AG04450 (cell line): Measurements from ENCODE around the gene PVRIG. TPM values are rescaled to one million over a fixed set of nuclear protein-coding genes. Genes with fewer than 3 reads are reported as not detected.
"Not testable (repeated sequence)": the region's sequence is repeated elsewhere in the genome, so short reads cannot be mapped to it uniquely, and the experiment has no call there.

Experiments used
- CTCF ChIA-PET: fragments of 300-600, 350-600 bp; formaldehyde crosslinking; extraction: SDS; loops from one replicate; lab custom pipeline; 2022; ENCODE audit warnings: antibody characterized with exemption, inconsistent platforms; lab: Charles Lee
- POLR2A ChIA-PET: fragments of 350-600 bp; formaldehyde crosslinking; extraction: SDS; loops from one replicate; lab custom pipeline; 2021; ENCODE audit warnings: antibody characterized with exemption, inconsistent platforms; lab: Yijun Ruan, JAX
- DNase-seq: peaks from one replicate; pipeline ENCODE4 v3.0.0-alpha.2; 2011; ENCODE audit warnings: low read depth, low spot score
- H3K27ac ChIP-seq: one replicate; pipeline ENCODE4 v1.5.1; 2012; ENCODE audit warnings: low read depth, low read length, control low read depth
- H3K27me3 ChIP-seq: one replicate; pipeline ENCODE4 v1.6.0; 2012; ENCODE audit warnings: low read length; ENCODE audit not compliant: control insufficient read depth, insufficient read depth
- H3K4me3 ChIP-seq: 2 replicates; pipeline ENCODE4 v1.5.1; 2011; ENCODE audit warnings: mild to moderate bottlenecking, low read depth, low read length, control low read depth
- H3K9me3 ChIP-seq: 2 replicates; pipeline ENCODE4 v1.5.1; 2012; ENCODE audit warnings: low read length; ENCODE audit not compliant: control insufficient read depth, insufficient read depth
- polyA plus RNA-seq: library from polyadenylated mRNA; depleted of rRNA; stranded (reverse); fragments of >200 nt; gene quantifications from 2 replicates; pipeline ENCODE4 v1.2.3, GENCODE V29; 2011
- TF ChIP-seq, protein P1 (sequence below): IDR thresholded peaks from 2 replicates; pipeline ENCODE4 v1.5.1; 2011; ENCODE audit warnings: low read depth, low read length, control low read depth, inconsistent platforms

Gene PVRIG
- polyA plus RNA-seq, 1 experiment: not detected

DNA sequence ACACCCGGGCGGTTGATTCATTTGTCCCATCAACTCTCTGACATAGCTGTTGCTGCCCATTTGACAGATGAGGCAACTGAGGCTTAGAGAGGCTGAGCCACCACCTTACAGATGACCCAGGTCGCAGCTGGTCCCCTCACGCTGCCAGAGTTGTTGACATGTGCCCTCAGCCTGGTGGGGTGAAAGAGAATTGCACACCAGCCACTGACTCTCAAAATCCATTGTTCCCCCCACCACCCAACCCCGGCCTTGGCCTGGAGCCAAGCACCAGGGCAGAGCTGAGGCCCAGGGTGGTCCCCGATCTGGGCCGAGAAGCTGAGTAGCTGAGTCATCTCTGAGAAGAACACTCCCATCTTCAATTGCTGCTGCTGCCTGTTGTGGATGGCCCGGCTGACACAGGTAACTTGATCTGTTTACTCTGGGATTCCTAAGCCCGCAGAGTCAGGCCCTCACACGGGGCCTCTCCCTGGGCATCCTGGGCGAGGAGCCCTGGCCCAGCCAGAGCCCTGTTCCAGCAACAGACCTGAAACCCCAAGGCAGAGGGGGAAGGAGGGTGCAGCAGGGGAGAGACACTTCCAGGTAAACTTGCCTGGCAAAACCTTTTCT is 27.5 kb downstream of the PVRIG start:
- Histone ChIP-seq H3K27me3 (no peaks in the 10 kb centered on the region), H3K4me3 (no peak overlapping the region), H3K9me3 (no peaks in the 10 kb centered on the region), H3K27ac (peak overlapping the region; percentile 52)
- ChIA-PET CTCF (interaction anchor here (0.7 kb wide), 1 partner anchor 116 kb away, joined by 3 read pairs; no protein-coding TSS in a partner anchor), POLR2A (no interaction called here)
- peak; percentile 61 for DNase-seq
- TF ChIP-seq, protein P1, sequence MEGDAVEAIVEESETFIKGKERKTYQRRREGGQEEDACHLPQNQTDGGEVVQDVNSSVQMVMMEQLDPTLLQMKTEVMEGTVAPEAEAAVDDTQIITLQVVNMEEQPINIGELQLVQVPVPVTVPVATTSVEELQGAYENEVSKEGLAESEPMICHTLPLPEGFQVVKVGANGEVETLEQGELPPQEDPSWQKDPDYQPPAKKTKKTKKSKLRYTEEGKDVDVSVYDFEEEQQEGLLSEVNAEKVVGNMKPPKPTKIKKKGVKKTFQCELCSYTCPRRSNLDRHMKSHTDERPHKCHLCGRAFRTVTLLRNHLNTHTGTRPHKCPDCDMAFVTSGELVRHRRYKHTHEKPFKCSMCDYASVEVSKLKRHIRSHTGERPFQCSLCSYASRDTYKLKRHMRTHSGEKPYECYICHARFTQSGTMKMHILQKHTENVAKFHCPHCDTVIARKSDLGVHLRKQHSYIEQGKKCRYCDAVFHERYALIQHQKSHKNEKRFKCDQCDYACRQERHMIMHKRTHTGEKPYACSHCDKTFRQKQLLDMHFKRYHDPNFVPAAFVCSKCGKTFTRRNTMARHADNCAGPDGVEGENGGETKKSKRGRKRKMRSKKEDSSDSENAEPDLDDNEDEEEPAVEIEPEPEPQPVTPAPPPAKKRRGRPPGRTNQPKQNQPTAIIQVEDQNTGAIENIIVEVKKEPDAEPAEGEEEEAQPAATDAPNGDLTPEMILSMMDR: no peak

DNA sequence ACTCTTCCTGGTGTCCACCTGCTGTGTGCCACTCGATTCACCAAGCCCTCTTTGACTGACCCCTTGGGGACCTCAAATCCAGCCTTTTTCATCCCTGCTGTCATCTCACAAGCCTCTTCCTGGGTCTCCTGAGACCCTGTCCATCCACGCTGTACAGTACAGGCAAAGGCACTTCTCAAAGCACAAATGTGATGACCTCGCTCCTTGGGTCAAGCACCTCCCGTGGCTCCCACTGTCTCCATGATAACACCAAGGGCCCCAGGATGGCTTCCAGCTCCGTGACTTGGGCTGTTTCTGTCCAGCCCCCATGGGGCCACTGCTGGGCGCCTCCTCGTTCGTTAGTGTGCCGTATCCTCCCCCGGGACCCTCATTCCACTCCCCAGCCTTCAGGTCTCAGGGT is 28.7 kb downstream of the PVRIG start:
- H3K4me3 ChIP-seq: no peak overlapping the region
- TF ChIP-seq, protein P1: no peak
- no peaks in the 10 kb centered on the region for H3K27me3 ChIP-seq
- ChIA-PET CTCF (interaction anchor here (1.5 kb wide), 1 partner anchor 116 kb away, joined by 3 read pairs; no protein-coding TSS in a partner anchor), POLR2A (no interaction called here)
- no peak overlapping the region for H3K27ac ChIP-seq
- no peaks in the 10 kb centered on the region for H3K9me3 ChIP-seq
- DNase-seq: no peak

DNA sequence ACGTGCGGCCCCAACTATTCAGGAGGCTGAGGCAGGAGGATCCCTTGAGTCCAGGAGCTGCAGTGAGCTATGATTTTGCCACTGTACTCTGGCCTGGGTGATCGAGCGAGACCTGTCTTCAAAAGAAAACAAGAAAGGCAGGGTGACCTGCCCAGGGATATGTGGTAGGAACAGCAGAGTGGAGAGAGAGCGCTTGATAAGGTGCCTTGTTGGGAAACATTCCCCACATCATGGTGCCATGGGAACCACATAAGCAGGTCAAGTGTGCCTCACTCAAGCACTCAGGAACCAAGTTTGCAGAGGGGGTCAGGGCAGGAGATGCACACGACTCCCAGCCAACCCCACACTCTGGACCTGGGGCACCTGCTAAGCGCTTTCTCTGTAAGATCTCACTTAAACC is 37.3 kb downstream of the PVRIG start:
- Histone ChIP-seq H3K27ac (no peak overlapping the region), H3K9me3 (no peaks in the 10 kb centered on the region), H3K27me3 (no peaks in the 10 kb centered on the region), H3K4me3 (no peak overlapping the region)
- ChIA-PET POLR2A (no interaction called here), CTCF (interaction anchor here (0.7 kb wide), 1 partner anchor 39 kb away, joined by 4 read pairs; no protein-coding TSS in a partner anchor)
- TF ChIP-seq, protein P1: no peak
- no peak for DNase-seq

DNA sequence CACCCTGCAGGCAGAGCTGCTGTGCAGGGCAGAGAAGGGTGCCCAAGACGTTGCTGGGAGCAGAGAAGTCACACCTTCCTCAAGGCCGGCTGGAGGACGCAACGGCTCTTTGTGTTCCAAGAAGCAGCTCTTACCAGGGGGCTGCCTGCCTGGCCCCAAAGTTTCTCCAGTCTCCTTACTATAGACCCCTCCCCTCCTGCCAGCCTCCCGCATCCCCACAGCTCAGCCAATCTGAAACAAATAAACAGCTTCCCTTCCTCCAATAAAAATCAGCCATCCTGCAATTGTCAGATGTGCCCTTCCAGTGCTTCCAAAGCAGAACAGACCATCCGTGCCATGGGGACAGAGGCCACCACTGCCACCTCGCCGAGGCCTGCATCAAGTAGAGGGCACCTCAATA is 40.2 kb downstream of the PVRIG start:
- CTCF ChIA-PET, DNase-seq, H3K4me3 ChIP-seq, H3K27ac ChIP-seq, H3K9me3 ChIP-seq, POLR2A ChIA-PET, H3K27me3 ChIP-seq: not testable (repeated sequence)

DNA sequence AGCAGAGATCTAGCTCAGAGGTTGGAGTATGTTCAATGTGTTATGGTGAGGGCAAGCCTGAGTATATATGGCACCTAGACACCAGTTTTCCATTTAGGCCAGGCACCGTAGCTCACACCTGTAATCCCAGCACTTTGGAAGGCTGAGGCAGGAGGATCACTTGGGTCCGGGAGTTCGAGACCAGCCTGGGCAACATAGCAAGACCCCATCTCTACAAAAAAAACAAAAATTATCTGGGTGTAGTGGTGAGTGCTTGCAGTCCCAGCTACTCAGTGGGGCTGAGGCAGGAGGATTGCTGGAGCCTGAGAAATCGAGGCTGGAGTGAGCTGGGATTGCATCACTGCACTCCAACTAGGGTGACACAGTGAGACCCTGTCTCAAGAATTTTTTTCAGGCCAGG is 43.1 kb downstream of the PVRIG start:
- CTCF ChIA-PET: interaction anchor here (0.7 kb wide), 1 partner anchor 9 kb away, joined by 3 read pairs; no protein-coding TSS in a partner anchor
- H3K27ac ChIP-seq, H3K9me3 ChIP-seq, H3K27me3 ChIP-seq, DNase-seq, H3K4me3 ChIP-seq: not testable (repeated sequence)
- POLR2A ChIA-PET: interaction anchor here (0.7 kb wide), 1 partner anchor 162 kb away, joined by 5 read pairs; no protein-coding TSS in a partner anchor

DNA sequence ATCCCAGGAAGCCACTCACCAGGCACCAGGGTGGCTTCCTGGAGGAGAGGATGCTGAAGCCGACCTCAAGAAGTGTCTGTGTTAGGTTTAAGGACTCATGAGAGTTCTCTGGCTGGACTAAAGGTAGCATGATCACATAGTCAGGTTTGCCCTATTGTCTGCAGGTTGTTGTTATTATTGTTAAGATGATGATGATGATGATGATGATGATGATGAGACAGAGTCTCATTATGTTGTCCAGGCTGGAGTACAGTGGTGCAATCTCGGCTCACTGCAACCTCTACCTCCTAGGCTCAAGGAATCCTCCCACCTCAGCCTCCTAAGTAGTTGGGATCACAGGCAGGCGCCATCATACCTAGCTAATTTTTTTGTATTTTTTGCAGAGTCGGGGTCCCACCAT is 44.5 kb downstream of the PVRIG start:
- H3K4me3 ChIP-seq, CTCF ChIA-PET, H3K27ac ChIP-seq, H3K27me3 ChIP-seq, H3K9me3 ChIP-seq, POLR2A ChIA-PET, DNase-seq: not testable (repeated sequence)

DNA sequence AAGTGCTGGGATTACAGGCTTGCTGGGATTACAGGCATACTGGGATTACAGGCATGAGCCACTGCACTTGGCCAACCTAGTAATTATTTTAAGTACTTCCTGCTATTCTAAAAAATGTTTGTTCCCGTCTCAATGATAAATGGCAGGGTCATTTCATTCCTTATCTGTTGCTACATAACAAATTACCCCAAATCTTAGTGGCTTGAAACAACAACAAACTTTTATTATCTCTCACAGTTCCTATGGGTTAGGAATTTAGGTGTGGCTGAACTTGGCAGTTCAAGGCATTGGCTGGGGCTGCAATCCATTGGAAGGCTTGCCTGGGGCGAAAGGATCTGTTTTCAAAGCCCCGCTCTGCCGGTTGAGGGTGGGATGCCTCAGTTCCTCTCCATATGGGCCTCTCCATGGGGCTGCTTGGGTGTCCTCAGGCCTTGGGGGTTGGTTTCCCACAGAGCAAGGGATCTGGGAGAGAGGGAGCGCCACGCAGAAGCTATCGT is 45.0 kb downstream of the PVRIG start:
- POLR2A ChIA-PET, H3K27ac ChIP-seq, CTCF ChIA-PET, H3K4me3 ChIP-seq, H3K27me3 ChIP-seq, DNase-seq, H3K9me3 ChIP-seq: not testable (repeated sequence)

DNA sequence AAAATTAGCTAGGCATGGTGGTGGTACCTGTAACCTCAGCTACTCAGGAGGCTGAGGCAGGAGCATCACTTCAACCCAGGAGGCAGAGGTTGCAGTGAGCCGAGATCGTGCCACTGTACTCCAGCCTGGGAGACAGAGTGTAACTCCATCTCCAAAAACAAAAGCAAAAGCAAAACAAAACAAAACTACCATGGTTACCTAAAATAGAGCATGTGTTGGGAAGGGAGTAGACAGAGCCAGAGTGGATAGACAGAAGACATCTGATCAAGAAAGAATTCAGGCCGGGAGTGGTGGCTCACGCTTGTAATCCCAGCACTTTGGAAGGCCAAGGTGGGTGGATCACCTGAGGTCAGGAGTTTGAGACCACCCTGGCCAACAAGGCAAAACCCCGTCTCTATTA is 46.1 kb downstream of the PVRIG start:
- H3K4me3 ChIP-seq, H3K9me3 ChIP-seq, H3K27ac ChIP-seq, DNase-seq, POLR2A ChIA-PET, H3K27me3 ChIP-seq: not testable (repeated sequence)
- CTCF ChIA-PET: interaction anchor here (0.6 kb wide), 1 partner anchor 21 kb away, joined by 4 read pairs; no protein-coding TSS in a partner anchor
